ENCODE measurements around the gene VAV3. TPM values are rescaled to one million over a fixed set of nuclear protein-coding genes. Genes with fewer than 3 reads are reported as not detected.

VAV3 gene
- total RNA-seq, 1 donor from 2014 or later = 2.6 TPM

DNA sequence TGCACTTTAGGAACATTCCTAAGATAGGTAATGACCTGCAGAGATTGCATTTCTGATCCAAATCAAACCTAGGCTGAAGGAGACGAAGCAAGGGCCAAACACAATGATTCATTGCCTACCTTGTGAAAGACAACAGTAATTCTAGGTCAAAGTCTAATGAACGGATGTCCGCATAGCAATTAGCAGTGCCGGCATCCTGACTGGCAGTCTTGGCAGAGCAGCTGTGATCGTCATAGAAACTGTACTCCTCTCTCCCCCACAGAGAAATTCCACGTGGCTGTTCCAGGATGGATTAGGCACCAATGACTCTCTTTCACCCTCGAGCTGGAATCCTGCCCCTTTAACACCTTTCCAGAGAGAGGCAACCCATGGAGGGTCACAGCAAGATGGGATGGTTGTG lies 28.9 kb upstream of the VAV3 start:
- H4K20me1 ChIP-seq (ENCODE audit: insufficient read depth, low read length) = no peaks in the 10 kb centered on the region
- H3K9ac ChIP-seq (ENCODE audit: low read length) = no peak overlapping the region
- peaks cover 11% of the 10 kb centered on the region for H3K4me1 Mint-ChIP-seq (ENCODE audit: low read depth, unreplicated experiment)
- H3K79me2 ChIP-seq (ENCODE audit: insufficient read depth, low read length) = no peaks in the 10 kb centered on the region
- H3K9me3 ChIP-seq (ENCODE audit: insufficient read depth, low read depth, low read length) = no peaks in the 10 kb centered on the region
- H3K27ac ChIP-seq (ENCODE audit: low read depth, low read length) = no peak overlapping the region
- H3K4me2 ChIP-seq (ENCODE audit: low read length) = peak overlapping the region; percentile 5
- TF ChIP-seq, protein P1, sequence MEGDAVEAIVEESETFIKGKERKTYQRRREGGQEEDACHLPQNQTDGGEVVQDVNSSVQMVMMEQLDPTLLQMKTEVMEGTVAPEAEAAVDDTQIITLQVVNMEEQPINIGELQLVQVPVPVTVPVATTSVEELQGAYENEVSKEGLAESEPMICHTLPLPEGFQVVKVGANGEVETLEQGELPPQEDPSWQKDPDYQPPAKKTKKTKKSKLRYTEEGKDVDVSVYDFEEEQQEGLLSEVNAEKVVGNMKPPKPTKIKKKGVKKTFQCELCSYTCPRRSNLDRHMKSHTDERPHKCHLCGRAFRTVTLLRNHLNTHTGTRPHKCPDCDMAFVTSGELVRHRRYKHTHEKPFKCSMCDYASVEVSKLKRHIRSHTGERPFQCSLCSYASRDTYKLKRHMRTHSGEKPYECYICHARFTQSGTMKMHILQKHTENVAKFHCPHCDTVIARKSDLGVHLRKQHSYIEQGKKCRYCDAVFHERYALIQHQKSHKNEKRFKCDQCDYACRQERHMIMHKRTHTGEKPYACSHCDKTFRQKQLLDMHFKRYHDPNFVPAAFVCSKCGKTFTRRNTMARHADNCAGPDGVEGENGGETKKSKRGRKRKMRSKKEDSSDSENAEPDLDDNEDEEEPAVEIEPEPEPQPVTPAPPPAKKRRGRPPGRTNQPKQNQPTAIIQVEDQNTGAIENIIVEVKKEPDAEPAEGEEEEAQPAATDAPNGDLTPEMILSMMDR (IDR thresholded peaks at IDR 0.05; ENCODE audit: insufficient read depth, low read depth, low read length) = no peak
- no peak for TF ChIP-seq EZH2 (IDR thresholded peaks at IDR 0.05; ENCODE audit: insufficient read depth, low read length)
- no peaks in the 10 kb centered on the region for H3K4me1 ChIP-seq (ENCODE audit: insufficient read depth, low read length)
- H2AFZ ChIP-seq (ENCODE audit: low read depth, low read length) = no peak overlapping the region
- peaks cover 2% of the 10 kb centered on the region for H3K9me3 Mint-ChIP-seq (ENCODE audit: unreplicated experiment)
- H3K36me3 ChIP-seq (ENCODE audit: insufficient read depth, low read length) = no peaks in the 10 kb centered on the region
- H3K27me3 Mint-ChIP-seq (ENCODE audit: low read depth, unreplicated experiment) = peaks cover 4% of the 10 kb centered on the region
- H3K27ac Mint-ChIP-seq (ENCODE audit: unreplicated experiment) = no peak overlapping the region
- no peak overlapping the region for H3K4me3 ChIP-seq (ENCODE audit: insufficient read depth, low read depth, low read length)
- no peak for FAIRE-seq
- no peak overlapping the region for H3K4me3 Mint-ChIP-seq (ENCODE audit: unreplicated experiment)
- H3K36me3 Mint-ChIP-seq (ENCODE audit: low read depth, unreplicated experiment) = no peaks in the 10 kb centered on the region
- H3K27me3 ChIP-seq (ENCODE audit: insufficient read depth, low read length) = peaks cover 7% of the 10 kb centered on the region
- DNase-seq (ENCODE audit: low read depth) = no peak

DNA sequence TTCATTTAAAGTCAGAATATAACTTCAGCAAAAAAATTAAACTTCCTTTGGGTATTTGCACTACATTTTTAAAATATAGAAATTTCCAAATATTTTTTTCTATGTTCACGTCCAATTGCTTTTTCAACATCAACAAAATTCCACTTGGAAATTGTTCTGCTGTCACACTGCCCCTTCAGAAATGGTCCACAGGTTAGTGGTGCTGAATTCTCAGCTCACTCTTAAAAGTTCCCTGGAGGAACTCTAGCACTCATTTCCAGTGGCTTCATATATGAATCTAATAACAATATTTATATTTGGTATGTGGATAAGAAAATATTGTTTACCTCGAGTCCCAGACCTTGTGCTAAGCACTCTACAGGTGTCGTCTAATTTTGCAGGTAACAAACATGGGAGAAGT lies 27.4 kb upstream of the VAV3 start:
- no peaks in the 10 kb centered on the region for H3K9me3 ChIP-seq (ENCODE audit: insufficient read depth, low read depth, low read length)
- no peaks in the 10 kb centered on the region for H3K4me1 ChIP-seq (ENCODE audit: insufficient read depth, low read length)
- Mint-ChIP-seq H3K27ac (ENCODE audit: unreplicated experiment) (no peak overlapping the region), H3K9me3 (ENCODE audit: unreplicated experiment) (peaks cover 2% of the 10 kb centered on the region), H3K4me1 (ENCODE audit: low read depth, unreplicated experiment) (peaks cover 11% of the 10 kb centered on the region), H3K36me3 (ENCODE audit: low read depth, unreplicated experiment) (no peaks in the 10 kb centered on the region), H3K27me3 (ENCODE audit: low read depth, unreplicated experiment) (peaks cover 3% of the 10 kb centered on the region), H3K4me3 (ENCODE audit: unreplicated experiment) (no peak overlapping the region)
- no peak overlapping the region for H3K9ac ChIP-seq (ENCODE audit: low read length)
- H3K36me3 ChIP-seq (ENCODE audit: insufficient read depth, low read length) = no peaks in the 10 kb centered on the region
- H3K27me3 ChIP-seq (ENCODE audit: insufficient read depth, low read length) = peaks cover 3% of the 10 kb centered on the region
- TF ChIP-seq, protein P1 (IDR thresholded peaks at IDR 0.05; ENCODE audit: insufficient read depth, low read depth, low read length) = no peak
- TF ChIP-seq EZH2 (IDR thresholded peaks at IDR 0.05; ENCODE audit: insufficient read depth, low read length) = no peak
- H4K20me1 ChIP-seq (ENCODE audit: insufficient read depth, low read length) = no peaks in the 10 kb centered on the region
- H3K4me3 ChIP-seq (ENCODE audit: insufficient read depth, low read depth, low read length) = no peak overlapping the region
- no peak for DNase-seq (ENCODE audit: low read depth)
- H2AFZ ChIP-seq (ENCODE audit: low read depth, low read length) = no peak overlapping the region
- H3K79me2 ChIP-seq (ENCODE audit: insufficient read depth, low read length) = no peaks in the 10 kb centered on the region
- H3K4me2 ChIP-seq (ENCODE audit: low read length) = no peak overlapping the region
- FAIRE-seq = no peak
- no peak overlapping the region for H3K27ac ChIP-seq (ENCODE audit: low read depth, low read length)

DNA sequence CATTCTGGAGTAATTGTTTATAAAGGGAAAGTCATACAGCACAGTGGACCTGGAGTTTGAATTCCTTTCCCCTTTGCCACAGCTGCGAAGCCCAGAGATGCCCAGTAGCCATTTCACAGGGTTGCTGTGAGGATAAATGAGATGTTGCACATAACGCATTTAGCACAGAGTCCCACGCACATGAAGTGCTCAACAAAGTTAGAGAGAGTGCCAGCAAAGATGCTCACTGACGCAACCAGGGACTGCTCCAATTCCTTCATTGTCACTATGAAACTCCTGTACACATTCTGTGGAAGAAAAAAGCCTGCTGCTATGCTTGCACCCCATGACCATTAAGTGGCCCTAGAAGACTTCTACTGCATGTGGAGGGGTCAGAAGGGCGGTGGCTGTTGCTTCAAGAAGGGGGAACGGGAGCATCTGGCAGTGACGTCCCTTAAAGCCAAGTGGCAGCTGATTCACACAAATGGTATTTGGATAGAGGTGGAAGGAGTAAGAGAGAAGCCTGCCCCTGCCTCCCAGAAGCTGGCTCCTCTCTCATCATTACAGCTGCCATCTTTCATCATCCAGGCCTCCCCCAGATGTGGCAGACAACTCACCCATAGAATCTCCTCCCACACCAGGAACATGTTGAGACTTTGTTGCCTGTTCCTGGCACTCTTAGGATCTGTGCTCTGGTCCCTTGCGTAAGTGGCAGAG lies 26.5 kb upstream of the VAV3 start:
- DNase-seq (ENCODE audit: low read depth) = peak; percentile 36
- no peaks in the 10 kb centered on the region for H4K20me1 ChIP-seq (ENCODE audit: insufficient read depth, low read length)
- Mint-ChIP-seq H3K4me3 (ENCODE audit: unreplicated experiment) (no peak overlapping the region), H3K9me3 (ENCODE audit: unreplicated experiment) (peaks cover 2% of the 10 kb centered on the region), H3K27ac (ENCODE audit: unreplicated experiment) (peak overlapping the region; percentile 22), H3K36me3 (ENCODE audit: low read depth, unreplicated experiment) (no peaks in the 10 kb centered on the region), H3K4me1 (ENCODE audit: low read depth, unreplicated experiment) (peaks cover 11% of the 10 kb centered on the region), H3K27me3 (ENCODE audit: low read depth, unreplicated experiment) (peaks cover 3% of the 10 kb centered on the region)
- peaks cover 3% of the 10 kb centered on the region for H3K27me3 ChIP-seq (ENCODE audit: insufficient read depth, low read length)
- no peak overlapping the region for H3K27ac ChIP-seq (ENCODE audit: low read depth, low read length)
- no peak for FAIRE-seq
- H3K79me2 ChIP-seq (ENCODE audit: insufficient read depth, low read length) = no peaks in the 10 kb centered on the region
- H3K4me3 ChIP-seq (ENCODE audit: insufficient read depth, low read depth, low read length) = no peak overlapping the region
- H2AFZ ChIP-seq (ENCODE audit: low read depth, low read length) = no peak overlapping the region
- no peak overlapping the region for H3K9ac ChIP-seq (ENCODE audit: low read length)
- no peaks in the 10 kb centered on the region for H3K4me1 ChIP-seq (ENCODE audit: insufficient read depth, low read length)
- H3K36me3 ChIP-seq (ENCODE audit: insufficient read depth, low read length) = no peaks in the 10 kb centered on the region
- H3K9me3 ChIP-seq (ENCODE audit: insufficient read depth, low read depth, low read length) = no peaks in the 10 kb centered on the region
- no peak overlapping the region for H3K4me2 ChIP-seq (ENCODE audit: low read length)
- no peak for TF ChIP-seq EZH2 (IDR thresholded peaks at IDR 0.05; ENCODE audit: insufficient read depth, low read length)
- TF ChIP-seq, protein P1 (IDR thresholded peaks at IDR 0.05; ENCODE audit: insufficient read depth, low read depth, low read length) = no peak

Data from astrocyte (in vitro differentiated cells and primary cell).